Measurements from ENCODE around the gene AP2S1.
A peak's percentile ranks its signal among the peaks of the same experiment; 100 is the strongest.
"Not testable (repeated sequence)": the region's sequence is repeated elsewhere in the genome, so short reads cannot be mapped to it uniquely, and the experiment has no call there.

The AP2S1 gene

GRCh38 chr19:46850228-46851203 is at the start of gene AP2S1:
Gene AP2S1 (minus strand): TSS chr19:46850846. CDS start chr19:46850766, 80 bp downstream.
- DNase-seq, result peak; percentile 96

GRCh38 chr19:46900341-46900740 is 49.7 kb upstream of the AP2S1 start:
- DNase-seq, result no peak

GRCh38 chr19:46898731-46899130 is 48.1 kb upstream of the AP2S1 start:
- no peak for DNase-seq

GRCh38 chr19:46896076-46896794 is 45.6 kb upstream of the AP2S1 start:
- no peak for DNase-seq

- no peak for DNase-seq
These were observed 41.9 kb upstream of the AP2S1 start for GRCh38 chr19:46892252-46893179.

- DNase-seq, result no peak
These were observed 40.0 kb upstream of the AP2S1 start for GRCh38 chr19:46890423-46891170.

GRCh38 chr19:46887240-46887782 is 36.7 kb upstream of the AP2S1 start:
- no peak for DNase-seq

GRCh38 chr19:46886546-46887239 is 36.0 kb upstream of the AP2S1 start:
- no peak for DNase-seq

GRCh38 chr19:46885411-46885810 is 34.8 kb upstream of the AP2S1 start:
- DNase-seq, result no peak

GRCh38 chr19:46882751-46883150 is 32.1 kb upstream of the AP2S1 start:
- not testable (repeated sequence) for DNase-seq

GRCh38 chr19:46882034-46882433 is 31.4 kb upstream of the AP2S1 start:
- no peak for DNase-seq

GRCh38 chr19:46881092-46881491 is 30.4 kb upstream of the AP2S1 start:
- no peak for DNase-seq

- DNase-seq, result no peak
These were observed 29.8 kb upstream of the AP2S1 start for GRCh38 chr19:46880431-46880830.

- no peak for DNase-seq
These were observed 28.1 kb upstream of the AP2S1 start for GRCh38 chr19:46878613-46879375.

GRCh38 chr19:46875657-46876056 is 25.0 kb upstream of the AP2S1 start:
- DNase-seq, result no peak

GRCh38 chr19:46875234-46875633 is 24.6 kb upstream of the AP2S1 start:
- no peak for DNase-seq

GRCh38 chr19:46872967-46873366 is 22.3 kb upstream of the AP2S1 start:
- DNase-seq, result no peak

GRCh38 chr19:46871173-46871572 is 20.5 kb upstream of the AP2S1 start:
- not testable (repeated sequence) for DNase-seq

GRCh38 chr19:46868025-46868802 is 17.6 kb upstream of the AP2S1 start:
- DNase-seq, result no peak
